Type B pancreatic cell (in vitro differentiated cells): ENCODE data around the gene BNIP1. TPM values are rescaled to one million over a fixed set of nuclear protein-coding genes. Genes with fewer than 3 reads are reported as not detected.

Experiments
- DNase-seq: peaks from one replicate; pipeline ENCODE4 v3.0.0; 2021; ENCODE audit warnings: mixed read lengths; ENCODE audit not compliant: unreplicated experiment; ENCODE audit errors: extremely low spot score
- H3K27ac Mint-ChIP-seq: 2 replicates; pipeline ENCODE4 v1.8.0; 2021; ENCODE audit warnings: mild to moderate bottlenecking, mixed read lengths
- H3K27me3 Mint-ChIP-seq: 2 replicates; pipeline ENCODE4 v1.8.0; 2021; ENCODE audit warnings: mixed read lengths
- H3K36me3 Mint-ChIP-seq: 2 replicates; pipeline ENCODE4 v1.8.0; 2021; ENCODE audit warnings: mixed read lengths
- H3K4me1 Mint-ChIP-seq: one replicate; pipeline ENCODE4 v1.8.0; 2021; ENCODE audit warnings: mixed read lengths; ENCODE audit not compliant: unreplicated experiment
- H3K4me3 Mint-ChIP-seq: 2 replicates; pipeline ENCODE4 v1.8.0; 2021; ENCODE audit warnings: mild to moderate bottlenecking, mixed read lengths
- H3K9me3 Mint-ChIP-seq: 2 replicates; pipeline ENCODE4 v1.8.0; 2021; ENCODE audit warnings: mixed read lengths
- total RNA-seq: library from RNA; stranded (reverse); gene quantifications from 2 replicates; pipeline ENCODE4 v1.2.1, GENCODE V29; 2021; ENCODE audit warnings: low replicate concordance
- TF ChIP-seq, protein P1 (sequence below): fragments of 200-600 bp; sonication (generic); conservative IDR thresholded peaks from 2 replicates; pipeline ENCODE4 v1.5.0; 2021; ENCODE audit warnings: antibody characterized with exemption, mild to moderate bottlenecking

The BNIP1 gene
- total RNA-seq, 1 donor from 2014 or later: 9.0 TPM

DNA sequence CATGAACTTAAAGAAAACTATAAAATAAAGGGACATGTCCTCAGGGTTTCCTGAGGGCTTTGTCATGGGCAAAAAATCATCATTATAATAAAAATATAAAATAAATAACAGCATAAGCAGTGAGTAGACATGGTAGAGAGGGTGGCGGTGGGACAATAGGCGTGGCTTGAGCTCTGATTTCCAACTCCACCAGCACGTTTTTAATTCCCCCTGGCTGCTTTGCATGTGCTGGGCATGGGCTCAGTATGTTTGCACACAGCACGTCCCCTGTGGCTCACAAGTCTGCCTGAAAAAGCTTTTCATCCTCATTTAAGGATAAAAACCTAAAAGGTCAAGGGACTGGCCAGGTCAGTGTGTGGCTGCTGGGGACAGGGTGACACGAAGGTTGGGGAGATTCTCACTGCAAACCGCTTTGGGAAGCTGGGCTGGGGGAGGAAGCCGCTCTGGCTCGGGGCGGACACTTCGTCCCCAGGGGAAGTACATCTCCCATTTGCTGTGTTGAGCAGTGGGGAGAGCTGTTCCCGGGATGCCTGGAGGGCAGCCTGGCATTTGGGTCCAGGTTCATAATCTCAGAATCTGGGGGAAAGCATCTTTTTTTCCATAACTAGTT, 58.0 kb downstream of the BNIP1 start:
- peaks cover 54% of the 10 kb centered on the region for H3K27me3 Mint-ChIP-seq
- H3K4me1 Mint-ChIP-seq: no peaks in the 10 kb centered on the region
- no peak overlapping the region for H3K27ac Mint-ChIP-seq
- no peak for DNase-seq
- no peaks in the 10 kb centered on the region for H3K36me3 Mint-ChIP-seq
- no peak overlapping the region for H3K4me3 Mint-ChIP-seq
- peaks cover 9% of the 10 kb centered on the region for H3K9me3 Mint-ChIP-seq
- TF ChIP-seq, protein P1, sequence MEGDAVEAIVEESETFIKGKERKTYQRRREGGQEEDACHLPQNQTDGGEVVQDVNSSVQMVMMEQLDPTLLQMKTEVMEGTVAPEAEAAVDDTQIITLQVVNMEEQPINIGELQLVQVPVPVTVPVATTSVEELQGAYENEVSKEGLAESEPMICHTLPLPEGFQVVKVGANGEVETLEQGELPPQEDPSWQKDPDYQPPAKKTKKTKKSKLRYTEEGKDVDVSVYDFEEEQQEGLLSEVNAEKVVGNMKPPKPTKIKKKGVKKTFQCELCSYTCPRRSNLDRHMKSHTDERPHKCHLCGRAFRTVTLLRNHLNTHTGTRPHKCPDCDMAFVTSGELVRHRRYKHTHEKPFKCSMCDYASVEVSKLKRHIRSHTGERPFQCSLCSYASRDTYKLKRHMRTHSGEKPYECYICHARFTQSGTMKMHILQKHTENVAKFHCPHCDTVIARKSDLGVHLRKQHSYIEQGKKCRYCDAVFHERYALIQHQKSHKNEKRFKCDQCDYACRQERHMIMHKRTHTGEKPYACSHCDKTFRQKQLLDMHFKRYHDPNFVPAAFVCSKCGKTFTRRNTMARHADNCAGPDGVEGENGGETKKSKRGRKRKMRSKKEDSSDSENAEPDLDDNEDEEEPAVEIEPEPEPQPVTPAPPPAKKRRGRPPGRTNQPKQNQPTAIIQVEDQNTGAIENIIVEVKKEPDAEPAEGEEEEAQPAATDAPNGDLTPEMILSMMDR: no peak

DNA sequence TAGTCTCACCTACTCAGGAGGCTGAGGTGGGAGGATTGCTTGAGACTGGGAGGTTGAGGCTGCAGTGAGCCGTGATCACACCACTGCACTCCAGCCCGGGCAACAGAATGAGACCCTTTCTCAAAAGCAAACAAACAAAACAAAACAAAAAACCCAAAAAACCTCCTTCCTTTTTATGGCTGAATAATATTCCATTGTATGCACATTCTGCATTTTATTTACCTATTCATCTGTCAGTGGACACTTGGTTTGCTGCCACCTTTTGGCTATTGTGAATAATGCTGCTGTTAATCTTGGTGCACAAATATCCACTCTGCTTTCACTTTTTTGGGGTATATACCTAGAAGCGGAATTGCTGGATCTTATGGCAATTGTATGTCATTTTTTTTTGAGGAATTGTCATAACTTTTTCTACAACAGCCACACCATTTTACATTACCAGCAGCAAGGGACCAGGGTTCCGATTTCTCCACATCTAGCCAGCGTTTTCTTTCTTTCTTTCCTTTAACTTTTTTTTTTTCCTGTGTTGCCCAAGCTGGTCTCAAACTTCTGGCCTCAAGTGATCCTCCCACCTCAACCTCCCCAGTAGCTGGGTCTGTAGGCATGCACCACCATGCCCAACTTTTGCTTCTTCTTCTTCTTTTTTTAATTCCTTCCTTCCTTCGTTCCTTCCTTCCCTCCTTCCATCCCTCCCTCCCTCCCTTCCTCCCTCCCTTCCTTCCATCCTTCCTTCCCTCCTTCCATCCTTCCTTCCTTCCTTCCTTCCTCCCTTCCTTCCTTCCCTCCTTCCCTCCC, 60.1 kb downstream of the BNIP1 start:
- no peak overlapping the region for H3K4me3 Mint-ChIP-seq
- peaks cover 63% of the 10 kb centered on the region for H3K27me3 Mint-ChIP-seq
- H3K27ac Mint-ChIP-seq: no peak overlapping the region
- no peak for DNase-seq
- no peaks in the 10 kb centered on the region for H3K4me1 Mint-ChIP-seq
- TF ChIP-seq, protein P1: peak; percentile 63
- H3K9me3 Mint-ChIP-seq: peaks cover 7% of the 10 kb centered on the region
- H3K36me3 Mint-ChIP-seq: no peaks in the 10 kb centered on the region

DNA sequence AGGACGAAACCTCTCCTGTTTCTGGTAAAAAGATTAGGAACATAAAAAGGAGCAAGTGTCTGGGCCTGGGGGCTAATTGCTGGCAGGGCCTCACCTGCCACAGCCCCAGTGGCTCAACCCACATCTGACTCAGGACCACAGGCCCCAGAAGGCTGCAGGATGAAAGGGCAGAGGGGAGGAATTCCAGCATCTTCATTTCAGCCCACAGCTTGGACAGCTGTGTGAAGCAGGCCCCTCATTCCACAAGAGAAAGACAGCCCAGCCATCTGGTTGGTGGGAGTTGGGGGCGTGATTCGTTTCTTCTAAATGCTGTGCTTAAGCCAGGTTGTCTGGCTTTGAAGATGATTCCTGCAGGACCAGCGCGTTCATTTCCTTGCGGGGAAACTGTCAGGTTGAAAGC, 61.6 kb downstream of the BNIP1 start:
- no peaks in the 10 kb centered on the region for H3K36me3 Mint-ChIP-seq
- no peak overlapping the region for H3K4me3 Mint-ChIP-seq
- no peak overlapping the region for H3K27ac Mint-ChIP-seq
- H3K27me3 Mint-ChIP-seq: peaks cover 65% of the 10 kb centered on the region
- peaks cover 4% of the 10 kb centered on the region for H3K9me3 Mint-ChIP-seq
- TF ChIP-seq, protein P1: no peak
- no peak for DNase-seq
- no peaks in the 10 kb centered on the region for H3K4me1 Mint-ChIP-seq

DNA sequence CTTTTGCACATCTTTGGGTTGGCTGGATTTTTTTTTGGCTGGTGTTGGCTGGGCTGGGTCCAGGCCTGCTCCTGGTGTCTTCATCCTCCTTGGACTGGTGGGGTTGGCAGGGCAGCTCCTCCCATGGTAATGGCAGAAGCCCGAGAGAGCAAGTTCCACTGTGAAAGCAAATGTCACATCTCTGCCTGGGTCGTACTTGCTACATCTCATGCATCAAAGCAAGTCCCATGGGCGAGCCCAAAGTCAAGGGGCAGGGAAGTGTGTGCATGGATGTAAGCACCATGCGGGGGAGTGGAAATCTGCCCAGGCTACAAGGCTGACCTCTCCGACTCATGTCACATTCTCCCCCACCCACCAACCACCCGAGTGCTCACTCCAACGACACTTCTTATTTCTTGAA, 64.0 kb downstream of the BNIP1 start:
- H3K9me3 Mint-ChIP-seq: peaks cover 4% of the 10 kb centered on the region
- H3K4me3 Mint-ChIP-seq: no peak overlapping the region
- H3K27ac Mint-ChIP-seq: no peak overlapping the region
- DNase-seq: no peak
- no peaks in the 10 kb centered on the region for H3K4me1 Mint-ChIP-seq
- H3K36me3 Mint-ChIP-seq: no peaks in the 10 kb centered on the region
- peaks cover 54% of the 10 kb centered on the region for H3K27me3 Mint-ChIP-seq
- TF ChIP-seq, protein P1: no peak

DNA sequence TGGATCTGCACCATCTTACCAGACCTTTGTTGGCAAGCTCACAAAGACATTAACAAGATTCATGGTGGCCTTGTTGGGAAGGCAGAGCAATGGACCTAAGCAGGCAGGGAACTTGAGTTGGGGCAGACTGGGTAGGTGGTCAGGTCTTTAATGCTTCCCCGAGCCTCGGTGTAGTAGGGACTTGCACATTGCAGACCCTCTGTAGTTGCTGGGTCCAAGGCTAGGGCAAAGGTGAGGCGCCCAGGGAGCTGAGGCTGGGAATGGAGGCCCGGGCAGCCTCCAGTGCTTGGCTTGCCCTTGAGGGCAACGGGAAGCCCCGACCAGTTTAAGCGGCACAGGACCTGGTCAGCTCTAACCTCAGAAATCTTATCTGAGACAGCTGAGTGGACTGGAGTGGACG, 66.5 kb downstream of the BNIP1 start:
- no peak for DNase-seq
- H3K27me3 Mint-ChIP-seq: peaks cover 52% of the 10 kb centered on the region
- H3K36me3 Mint-ChIP-seq: no peaks in the 10 kb centered on the region
- H3K27ac Mint-ChIP-seq: no peak overlapping the region
- H3K4me3 Mint-ChIP-seq: no peak overlapping the region
- no peaks in the 10 kb centered on the region for H3K9me3 Mint-ChIP-seq
- no peaks in the 10 kb centered on the region for H3K4me1 Mint-ChIP-seq
- TF ChIP-seq, protein P1: no peak
